Right cardiac atrium (tissue), 5 donors: ENCODE measurements around the gene KCNQ1. TPM values are rescaled to one million over a fixed set of nuclear protein-coding genes. Genes with fewer than 3 reads are reported as not detected.

Source experiments
- ATAC-seq, 2 donors: fragments of 200-7000 bp; cut with Tn5 transposase; one replicate each; pipeline versions ENCODE4 v1.8.0 to v1.9.1; 2020; ENCODE audit warnings: moderate library complexity in 2 of 2, mild to moderate bottlenecking in 1 of 2
- DNase-seq, 3 donors: peaks; one replicate each; pipeline ENCODE4 v3.0.0-alpha.2; 2020
- H3K27ac ChIP-seq: one replicate; pipeline ENCODE4 v1.5.1; 2013; ENCODE audit warnings: mild to moderate bottlenecking, low read length, control low read depth, moderate library complexity
- H3K27me3 ChIP-seq: one replicate; pipeline ENCODE4 v1.6.1; 2013; ENCODE audit not compliant: control insufficient read depth, insufficient read depth
- H3K4me1 ChIP-seq: one replicate; pipeline ENCODE4 v1.6.1; 2013; ENCODE audit warnings: low read length; ENCODE audit not compliant: control insufficient read depth, insufficient read depth
- H3K4me3 ChIP-seq: one replicate; pipeline ENCODE4 v1.5.1; 2013; ENCODE audit warnings: low read length, control low read depth
- H3K9me3 ChIP-seq: one replicate; pipeline ENCODE4 v1.6.1; 2013; ENCODE audit warnings: low read length; ENCODE audit not compliant: control insufficient read depth
- WGBS: extraction: QIAGEN DNeasy Blood & Tissue Kit; methylation state at CpG from one replicate; pipeline ENCODE4 v1.1.7; 2013; 5-methylcytosine and 5-hydroxymethylcytosine counted together
- intact Hi-C, 4 donors: fragments of 100-400 bp; cut with DNase I; formaldehyde crosslinking; loops; one replicate each; pipeline versions ENCODE4 v1.11.0 to v1.14.0; 2022 to 2023
- polyA plus RNA-seq: library from polyadenylated mRNA; stranded (reverse); fragments of 200-250 nt; gene quantifications from one replicate; pipeline ENCODE4 v1.2.3, GENCODE V29; 2013
- total RNA-seq, 4 donors: library from RNA; stranded (reverse); fragmentation: NEBNext Ultra II Directional; extraction: Animal tissue kit (Norgen Biotek cat#: 25700); gene quantifications; one replicate each; pipeline ENCODE4 v1.2.1, GENCODE V29; 2021
- donor health status: healthy with polysubstance abuse.
- donor health status: DM: no; HTN: yes; CAD: no.
- donor health status: DM: no; HTN: no; CAD: no.
- donor health status: DM: no; HTN: yes; CAD: no; lungs with severe emphysema.
- donor health status: DM: yes; HTN: yes; CAD: no.

Gene KCNQ1
- total and polyA plus RNA-seq, 5 donors = 36.4 to 46.8 (median 37.7) TPM

GRCh38 chr11:2401436-2401984 lies 43.3 kb upstream of the KCNQ1 start:
- Histone ChIP-seq H3K27ac (no peak overlapping the region), H3K9me3 (no peaks in the 10 kb centered on the region), H3K4me1 (peaks cover 13% of the 10 kb centered on the region), H3K27me3 (no peaks in the 10 kb centered on the region), H3K4me3 (peak overlapping the region; percentile 68)
- DNase-seq (no peak), ATAC-seq (no peak)
- intact Hi-C loops = loop anchor here in 1 of 4 donors (5.0 kb wide), 1 partner anchor 89 kb away; no protein-coding TSS in a partner anchor
- 44% methylated on average over 12 of the region's 12 CpGs for WGBS

DNA sequence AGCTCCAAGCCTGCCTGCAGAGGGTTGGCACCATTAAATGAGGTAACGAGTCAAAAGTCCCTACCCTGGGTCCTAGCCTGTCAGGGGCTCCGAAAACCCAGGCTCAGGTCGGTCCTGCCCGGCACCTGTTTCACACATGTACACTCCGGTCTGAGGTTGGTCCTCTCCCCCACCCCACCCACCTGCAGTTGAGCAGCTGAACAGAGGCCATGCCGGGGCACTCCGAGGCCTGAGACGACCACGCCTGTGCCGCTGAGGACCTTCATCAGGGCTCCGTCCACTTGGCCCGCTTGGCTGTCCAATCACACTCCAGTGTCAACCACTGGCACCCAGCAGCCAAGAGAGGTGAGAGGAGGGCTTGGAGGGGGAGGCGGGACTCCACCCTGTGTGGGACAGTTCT lies 42.7 kb upstream of the KCNQ1 start:
- no peak for ATAC-seq
- peaks cover 13% of the 10 kb centered on the region for H3K4me1 ChIP-seq
- H3K27ac ChIP-seq = no peak overlapping the region
- H3K27me3 ChIP-seq = no peaks in the 10 kb centered on the region
- H3K9me3 ChIP-seq = no peaks in the 10 kb centered on the region
- no peak overlapping the region for H3K4me3 ChIP-seq
- intact Hi-C loops = loop anchor here in 1 of 4 donors (5.0 kb wide), 1 partner anchor 90 kb away; no protein-coding TSS in a partner anchor
- WGBS = 88% methylated on average over 13 of the region's 13 CpGs
- DNase-seq = no peak

DNA sequence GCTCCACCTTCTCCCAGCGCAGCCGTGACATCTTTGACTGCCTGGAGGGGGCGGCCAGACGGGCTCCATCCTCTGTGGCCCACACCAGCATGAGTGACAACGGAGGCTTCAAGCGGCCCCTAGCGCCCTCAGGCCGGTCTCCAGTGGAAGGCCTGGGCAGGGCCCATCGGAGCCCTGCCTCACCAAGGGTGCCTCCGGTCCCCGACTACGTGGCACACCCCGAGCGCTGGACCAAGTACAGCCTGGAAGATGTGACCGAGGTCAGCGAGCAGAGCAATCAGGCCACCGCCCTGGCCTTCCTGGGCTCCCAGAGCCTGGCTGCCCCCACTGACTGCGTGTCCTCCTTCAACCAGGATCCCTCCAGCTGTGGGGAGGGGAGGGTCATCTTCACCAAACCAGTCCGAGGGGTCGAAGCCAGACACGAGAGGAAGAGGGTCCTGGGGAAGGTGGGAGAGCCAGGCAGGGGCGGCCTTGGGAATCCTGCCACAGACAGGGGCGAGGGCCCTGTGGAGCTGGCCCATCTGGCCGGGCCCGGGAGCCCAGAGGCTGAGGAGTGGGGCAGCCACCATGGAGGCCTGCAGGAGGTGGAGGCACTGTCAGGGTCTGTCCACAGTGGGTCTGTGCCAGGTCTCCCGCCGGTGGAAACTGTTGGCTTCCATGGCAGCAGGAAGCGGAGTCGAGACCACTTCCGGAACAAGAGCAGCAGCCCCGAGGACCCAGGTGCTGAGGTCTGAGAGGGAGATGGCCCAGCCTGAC lies 41.7 kb upstream of the KCNQ1 start:
- no peaks in the 10 kb centered on the region for H3K9me3 ChIP-seq
- DNase-seq (no peak), ATAC-seq (no peak)
- no peak overlapping the region for H3K4me3 ChIP-seq
- peaks cover 13% of the 10 kb centered on the region for H3K4me1 ChIP-seq
- intact Hi-C loops = loop anchor here in 1 of 4 donors (5.0 kb wide), 1 partner anchor 91 kb away; no protein-coding TSS in a partner anchor
- H3K27me3 ChIP-seq = no peaks in the 10 kb centered on the region
- 82% methylated on average over 31 of the region's 31 CpGs for WGBS
- H3K27ac ChIP-seq = no peak overlapping the region

- Histone ChIP-seq H3K9me3 (no peaks in the 10 kb centered on the region), H3K27me3 (no peaks in the 10 kb centered on the region), H3K4me3 (no peak overlapping the region), H3K27ac (no peak overlapping the region), H3K4me1 (peaks cover 8% of the 10 kb centered on the region)
- no peak for DNase-seq
- intact Hi-C loops = loop anchor here in 1 of 4 donors (5.0 kb wide), 1 partner anchor 92 kb away; no protein-coding TSS in a partner anchor
- 63% methylated on average over 12 of the region's 12 CpGs for WGBS
- no peak for ATAC-seq
Measured at GRCh38 chr11:2404735-2405196, 40.0 kb upstream of the KCNQ1 start.

- 90% methylated on average over 14 of the region's 14 CpGs for WGBS
Measured at GRCh38 chr11:2406451-2406850, 38.4 kb upstream of the KCNQ1 start.

DNA sequence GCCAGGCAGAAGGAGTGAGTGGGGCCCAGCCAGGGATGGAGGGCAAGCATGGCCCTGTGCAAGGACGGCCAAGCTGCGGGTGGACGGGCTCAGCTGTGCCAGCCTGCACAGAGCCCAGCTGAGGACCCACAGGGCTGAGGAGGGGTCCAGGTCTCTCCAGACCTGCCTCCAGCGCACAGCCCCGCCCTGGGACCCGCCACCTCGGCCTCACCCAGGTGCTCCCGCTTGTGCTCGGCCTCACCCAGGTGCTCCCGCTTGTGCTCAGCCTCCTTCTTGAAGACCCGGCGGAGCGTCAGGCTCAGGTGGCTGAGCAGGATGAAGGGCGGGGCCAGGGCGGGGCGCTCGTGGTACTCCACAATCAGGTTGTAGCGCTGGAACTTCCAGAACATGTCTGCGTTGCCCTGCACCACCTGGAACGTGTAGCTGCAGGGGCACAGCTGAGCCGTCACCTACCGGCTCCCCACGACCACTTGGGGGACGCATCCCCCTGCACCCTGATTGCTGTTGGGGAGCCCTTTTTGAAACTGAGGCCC lies 37.9 kb upstream of the KCNQ1 start:
- Histone ChIP-seq H3K9me3 (no peaks in the 10 kb centered on the region), H3K27ac (no peak overlapping the region), H3K27me3 (no peaks in the 10 kb centered on the region), H3K4me1 (peaks cover 1% of the 10 kb centered on the region), H3K4me3 (no peak overlapping the region)
- DNase-seq (no peak), ATAC-seq (no peak)
- intact Hi-C loops = no loop called here
- WGBS = 90% methylated on average over 24 of the region's 24 CpGs

More at GRCh38 chr11:2406451-2406850, 38.4 kb upstream of the KCNQ1 start:
- no peak overlapping the region for H3K27ac ChIP-seq
- H3K4me3 ChIP-seq = no peak overlapping the region
- DNase-seq (no peak), ATAC-seq (no peak)
- H3K4me1 ChIP-seq = peaks cover 6% of the 10 kb centered on the region
- intact Hi-C loops = no loop called here
- no peaks in the 10 kb centered on the region for H3K9me3 ChIP-seq
- H3K27me3 ChIP-seq = no peaks in the 10 kb centered on the region

GRCh38 chr11:2408671-2409070 lies 36.1 kb upstream of the KCNQ1 start:
- Histone ChIP-seq H3K27me3 (no peaks in the 10 kb centered on the region), H3K27ac (no peak overlapping the region), H3K4me1 (no peaks in the 10 kb centered on the region), H3K4me3 (no peak overlapping the region), H3K9me3 (no peaks in the 10 kb centered on the region)
- DNase-seq (no peak), ATAC-seq (no peak)
- 80% methylated on average over 11 of the region's 11 CpGs for WGBS
- intact Hi-C loops = no loop called here

DNA sequence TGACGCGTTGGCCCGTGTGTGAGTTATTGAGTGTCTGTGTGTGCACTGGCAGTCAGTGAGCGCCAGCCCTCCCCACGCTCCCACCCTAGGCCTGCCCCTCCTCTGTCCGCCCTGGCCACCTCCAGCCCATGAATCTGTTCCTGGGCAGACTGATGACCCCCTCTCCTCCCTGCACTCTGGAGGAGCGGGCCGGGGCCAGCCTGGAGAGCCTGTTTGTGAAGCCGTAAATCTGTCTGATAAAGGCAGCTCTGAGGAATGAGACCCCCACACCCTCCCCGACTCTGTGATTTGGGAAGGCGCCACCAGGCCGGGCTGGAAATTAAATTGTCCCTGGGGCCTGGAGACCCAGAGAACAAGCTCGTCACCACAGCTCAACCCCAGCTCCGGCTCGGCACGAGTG lies 35.7 kb upstream of the KCNQ1 start:
- 55% methylated on average over 16 of the region's 16 CpGs for WGBS
- no peak for DNase-seq
- no peaks in the 10 kb centered on the region for H3K9me3 ChIP-seq
- H3K27me3 ChIP-seq = no peaks in the 10 kb centered on the region
- no peak overlapping the region for H3K4me3 ChIP-seq
- intact Hi-C loops = no loop called here
- H3K4me1 ChIP-seq = no peaks in the 10 kb centered on the region
- no peak overlapping the region for H3K27ac ChIP-seq
- no peak for ATAC-seq

- Histone ChIP-seq H3K4me1 (no peaks in the 10 kb centered on the region), H3K27me3 (no peaks in the 10 kb centered on the region), H3K4me3 (no peak overlapping the region), H3K27ac (no peak overlapping the region), H3K9me3 (no peaks in the 10 kb centered on the region)
- intact Hi-C loops = no loop called here
- 48% methylated on average over 42 of the region's 42 CpGs for WGBS
- DNase-seq (no peak), ATAC-seq (no peak)
Measured at GRCh38 chr11:2409611-2410468, 35.0 kb upstream of the KCNQ1 start.

GRCh38 chr11:2410616-2411015 lies 34.2 kb upstream of the KCNQ1 start:
- peak in 1 of 3 donors; percentile 20 for DNase-seq
- 87% methylated on average over 9 of the region's 9 CpGs for WGBS
- H3K4me1 ChIP-seq = no peaks in the 10 kb centered on the region
- no peaks in the 10 kb centered on the region for H3K9me3 ChIP-seq
- no peaks in the 10 kb centered on the region for H3K27me3 ChIP-seq
- ATAC-seq = no peak
- no peak overlapping the region for H3K4me3 ChIP-seq
- intact Hi-C loops = no loop called here
- no peak overlapping the region for H3K27ac ChIP-seq
